Lung (tissue), 12 donors: Measurements from ENCODE around the gene NR2C2AP. TPM values are rescaled to one million over a fixed set of nuclear protein-coding genes. Genes with fewer than 3 reads are reported as not detected.

Experiments used
- ATAC-seq: fragments of 200-7000 bp; cut with Tn5 transposase; one replicate; pipeline ENCODE4 v1.9.1; 2020; ENCODE audit warnings: moderate number of reproducible peaks; ENCODE audit not compliant: insufficient read depth, low FRiP score
- DNase-seq, 3 donors: peaks; one replicate each; pipeline ENCODE4 v3.0.0-alpha.2; 2013 to 2017
- H3K27ac ChIP-seq, 2 donors: one replicate each; pipeline ENCODE4 v1.5.1; 2013; ENCODE audit warnings: mild to moderate bottlenecking in 2 of 2, moderate library complexity in 2 of 2, control low read depth in 1 of 2, inconsistent platforms in 1 of 2, low read depth in 1 of 2, low read length in 1 of 2
- H3K27me3 ChIP-seq, 3 donors: one replicate each; pipeline ENCODE4 v1.5.1; 2013; ENCODE audit warnings: low read length in 2 of 3; ENCODE audit not compliant: control insufficient read depth in 3 of 3, insufficient read depth in 3 of 3
- H3K36me3 ChIP-seq, 4 donors: one replicate each; pipeline ENCODE4 v1.5.1; 2013; ENCODE audit warnings: low read length in 4 of 4, mild to moderate bottlenecking in 1 of 4, moderate library complexity in 1 of 4; ENCODE audit not compliant: control insufficient read depth in 4 of 4, insufficient read depth in 4 of 4
- H3K4me1 ChIP-seq, 5 donors: one replicate each; pipeline ENCODE4 v1.5.1; 2013; ENCODE audit warnings: low read length in 5 of 5, mild to moderate bottlenecking in 2 of 5, moderate library complexity in 1 of 5; ENCODE audit not compliant: control insufficient read depth in 5 of 5, insufficient read depth in 5 of 5
- H3K4me3 ChIP-seq: one replicate; pipeline ENCODE4 v1.5.1; 2013; ENCODE audit warnings: mild to moderate bottlenecking, control low read depth, moderate library complexity
- H3K9ac ChIP-seq, 2 donors: one replicate each; pipeline ENCODE4 v1.5.1; 2013; ENCODE audit warnings: low read length in 2 of 2, control low read depth in 1 of 2; ENCODE audit not compliant: insufficient read depth in 1 of 2
- H3K9me3 ChIP-seq, 4 donors: one replicate each; pipeline ENCODE4 v1.5.1; 2013; ENCODE audit warnings: low read length in 3 of 4, mild to moderate bottlenecking in 1 of 4, moderate library complexity in 1 of 4; ENCODE audit not compliant: control insufficient read depth in 4 of 4, insufficient read depth in 3 of 4
- CTCF ChIP-seq: IDR thresholded peaks from 2 replicates; pipeline ENCODE4 v1.5.1; 2012; ENCODE audit warnings: mild to moderate bottlenecking; ENCODE audit errors: control extremely low read depth, extremely low read depth
- WGBS, 2 donors: extraction: QIAGEN DNeasy Blood & Tissue Kit; methylation state at CpG; one replicate each; pipeline ENCODE4 v1.1.7; 2013; 5-methylcytosine and 5-hydroxymethylcytosine counted together
- polyA plus RNA-seq, 2 donors: library from polyadenylated mRNA; stranded (reverse); fragments of 200-250 nt; gene quantifications; one replicate each; pipeline ENCODE4 v1.2.1, GENCODE V29; 2013
- total RNA-seq, 2 donors: library from RNA; depleted of rRNA in 1 of 2; stranded (reverse); fragments of >200 nt in 1 of 2; gene quantifications; one replicate each; pipeline ENCODE4 v1.2.1, GENCODE V29; 2014 to 2021
- donor health status: control.
- donor health status: control.
- donor health status: Bipolar disorder and iron deficiency.
- donor health status: healthy.
- donor health status: DM: yes; HTN: yes; CAD: no.

Gene NR2C2AP
- total and polyA plus RNA-seq, 4 donors: 4.6 to 26.7 (median 21.2) TPM

- no peaks in the 10 kb centered on the region for H3K36me3 ChIP-seq
- H3K9ac ChIP-seq: no peak overlapping the region
- DNase-seq: no peak
- no peak overlapping the region for H3K4me3 ChIP-seq
- no peak overlapping the region for H3K27ac ChIP-seq
- peaks cover 0 to 6% (median 3%) of the 10 kb centered on the region in 4 donors for H3K9me3 ChIP-seq
- no peak for TF ChIP-seq CTCF
- H3K4me1 ChIP-seq: no peaks in the 10 kb centered on the region
- ATAC-seq: no peak
- H3K27me3 ChIP-seq: peaks cover 0 to 2% (median 2%) of the 10 kb centered on the region in 3 donors
Measured at GRCh38 chr19:19239675-19240074, 36.5 kb upstream of the NR2C2AP start.

GRCh38 chr19:19238126-19238894 is 35.1 kb upstream of the NR2C2AP start:
- Histone ChIP-seq H3K36me3 (no peaks in the 10 kb centered on the region), H3K4me3 (no peak overlapping the region), H3K4me1 (no peaks in the 10 kb centered on the region), H3K27me3 (peaks cover 0 to 2% (median 2%) of the 10 kb centered on the region in 3 donors), H3K9me3 (peaks cover 0 to 18% (median 8%) of the 10 kb centered on the region in 4 donors), H3K9ac (no peak overlapping the region), H3K27ac (no peak overlapping the region)
- ATAC-seq (no peak), DNase-seq (no peak)
- 85 to 90% methylated on average over 18 of the region's 18 CpGs for WGBS, 2 donors
- TF ChIP-seq CTCF: no peak

DNA sequence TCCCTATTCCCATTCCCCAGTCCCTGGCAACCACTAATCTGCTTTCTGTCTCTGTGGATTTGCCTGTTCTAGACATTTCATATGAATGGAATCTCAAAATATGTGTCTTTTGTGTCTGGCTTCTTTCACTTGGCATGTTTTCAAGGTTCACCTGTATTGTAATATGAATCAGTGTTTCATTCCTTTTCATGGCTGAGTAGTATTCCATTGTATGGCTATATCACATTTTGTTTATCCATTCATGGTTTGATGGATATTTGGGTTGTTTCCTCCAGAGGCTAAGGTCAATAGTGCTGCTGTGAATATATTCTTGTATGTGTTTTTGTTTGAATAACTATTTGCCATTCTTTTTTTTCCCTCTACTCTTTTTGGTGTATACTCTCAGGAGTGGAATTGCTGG is 33.0 kb upstream of the NR2C2AP start:
- no peaks in the 10 kb centered on the region for H3K36me3 ChIP-seq
- no peak overlapping the region for H3K9ac ChIP-seq
- no peak overlapping the region for H3K4me3 ChIP-seq
- H3K27me3 ChIP-seq: peaks cover 0 to 2% (median 2%) of the 10 kb centered on the region in 3 donors
- ATAC-seq (no peak), DNase-seq (no peak)
- H3K4me1 ChIP-seq: no peaks in the 10 kb centered on the region
- no peak overlapping the region for H3K27ac ChIP-seq
- no peak for TF ChIP-seq CTCF
- peaks cover 0 to 24% (median 8%) of the 10 kb centered on the region in 4 donors for H3K9me3 ChIP-seq
